DOHH2 (cell line): Measurements from ENCODE around the gene OR6N1.

Source experiments
- H3F3A ChIP-seq: fragments of 200-600 bp; sonication (generic), shearing (Covaris generic); 2 replicates; pipeline ENCODE4 v1.6.0; 2016; ENCODE audit warnings: antibody characterized with exemption, mild to moderate bottlenecking; ENCODE audit not compliant: control insufficient read depth, insufficient read depth
- H3K27ac ChIP-seq: fragments of 200-600 bp; sonication (generic); 2 replicates; pipeline ENCODE4 v1.5.1; 2014; ENCODE audit warnings: low read depth, mild to moderate bottlenecking, low read length, moderate library complexity
- H3K27me3 ChIP-seq: fragments of 200-600 bp; sonication (generic); 2 replicates; pipeline ENCODE4 v1.6.1; 2014; ENCODE audit warnings: mild to moderate bottlenecking, low read length, mixed read lengths; ENCODE audit not compliant: control insufficient read depth
- H3K36me3 ChIP-seq: fragments of 200-600 bp; sonication (generic); 2 replicates; pipeline ENCODE4 v1.6.1; 2014; ENCODE audit warnings: mild to moderate bottlenecking, low read length, moderate library complexity, mixed read lengths; ENCODE audit not compliant: control insufficient read depth
- H3K4me1 ChIP-seq: fragments of 200-600 bp; sonication (generic); 2 replicates; pipeline ENCODE4 v1.6.1; 2014; ENCODE audit warnings: mild to moderate bottlenecking, low read length, mixed read lengths; ENCODE audit not compliant: control insufficient read depth
- H3K4me2 ChIP-seq: fragments of 200-600 bp; sonication (generic); 2 replicates; pipeline ENCODE4 v1.6.0; 2014; ENCODE audit warnings: mild to moderate bottlenecking, low read length, moderate library complexity
- H3K4me3 ChIP-seq: fragments of 200-600 bp; sonication (generic); 2 replicates; pipeline ENCODE4 v1.5.1; 2014; ENCODE audit warnings: mild to moderate bottlenecking, low read length, mixed read lengths
- H3K79me2 ChIP-seq: fragments of 200-600 bp; sonication (generic); 2 replicates; pipeline ENCODE4 v1.6.1; 2014; ENCODE audit warnings: mild to moderate bottlenecking, low read length, mixed read lengths; ENCODE audit not compliant: control insufficient read depth
- H3K9me2 ChIP-seq: fragments of 200-600 bp; sonication (generic); replicated peaks from 2 replicates; pipeline ENCODE4 v1.6.1; 2014; ENCODE audit warnings: mild to moderate bottlenecking, low read length, mixed read lengths; ENCODE audit not compliant: control insufficient read depth
- H3K9me3 ChIP-seq: fragments of 200-600 bp; sonication (generic); 2 replicates; pipeline ENCODE4 v1.6.1; 2014; ENCODE audit warnings: antibody characterized with exemption, low read length, mixed read lengths; ENCODE audit not compliant: control insufficient read depth, insufficient read depth
- H4K20me1 ChIP-seq: fragments of 200-600 bp; sonication (generic); 2 replicates; pipeline ENCODE4 v1.6.0; 2014; ENCODE audit warnings: low read depth, mild to moderate bottlenecking, antibody characterized with exemption, low read length, moderate library complexity; ENCODE audit not compliant: control insufficient read depth, insufficient read depth
- EZH2phosphoT487 ChIP-seq: fragments of 200-600 bp; sonication (generic); IDR thresholded peaks from 2 replicates; pipeline ENCODE4 v1.6.1; 2017; ENCODE audit warnings: borderline replicate concordance, mild to moderate bottlenecking, antibody characterized with exemption, low read length, moderate library complexity, mixed read lengths
- TF ChIP-seq, protein P1 (sequence below): fragments of 200-600 bp; sonication (generic); IDR thresholded peaks from one replicate; pipeline ENCODE4 v1.5.1; 2014; ENCODE audit warnings: antibody characterized with exemption, mild to moderate bottlenecking, low read depth, low read length; ENCODE audit not compliant: poor library complexity, severe bottlenecking

OR6N1 gene

DNA sequence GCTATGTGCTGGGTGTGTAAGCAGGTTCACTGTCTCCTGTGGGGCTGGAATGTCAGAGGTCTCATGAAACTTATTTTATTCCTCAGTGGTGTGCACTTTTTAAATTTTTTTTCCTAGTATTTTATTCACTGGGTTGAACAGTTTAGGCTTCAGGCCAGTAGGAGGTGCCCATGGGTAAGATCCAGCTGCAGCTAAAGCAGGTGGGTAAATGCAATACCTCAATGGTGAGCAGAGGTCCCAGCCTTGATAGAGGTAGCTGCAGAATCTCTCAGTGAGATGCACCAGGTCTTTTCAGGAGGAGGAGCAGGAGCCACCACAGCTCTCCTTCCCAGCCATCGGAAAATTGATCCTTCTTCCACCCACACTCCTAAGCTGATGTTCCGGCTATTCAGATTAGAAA is 21.6 kb upstream of the OR6N1 start:
- no peaks in the 10 kb centered on the region for H3F3A ChIP-seq
- TF ChIP-seq EZH2phosphoT487: no peak
- TF ChIP-seq, protein P1, sequence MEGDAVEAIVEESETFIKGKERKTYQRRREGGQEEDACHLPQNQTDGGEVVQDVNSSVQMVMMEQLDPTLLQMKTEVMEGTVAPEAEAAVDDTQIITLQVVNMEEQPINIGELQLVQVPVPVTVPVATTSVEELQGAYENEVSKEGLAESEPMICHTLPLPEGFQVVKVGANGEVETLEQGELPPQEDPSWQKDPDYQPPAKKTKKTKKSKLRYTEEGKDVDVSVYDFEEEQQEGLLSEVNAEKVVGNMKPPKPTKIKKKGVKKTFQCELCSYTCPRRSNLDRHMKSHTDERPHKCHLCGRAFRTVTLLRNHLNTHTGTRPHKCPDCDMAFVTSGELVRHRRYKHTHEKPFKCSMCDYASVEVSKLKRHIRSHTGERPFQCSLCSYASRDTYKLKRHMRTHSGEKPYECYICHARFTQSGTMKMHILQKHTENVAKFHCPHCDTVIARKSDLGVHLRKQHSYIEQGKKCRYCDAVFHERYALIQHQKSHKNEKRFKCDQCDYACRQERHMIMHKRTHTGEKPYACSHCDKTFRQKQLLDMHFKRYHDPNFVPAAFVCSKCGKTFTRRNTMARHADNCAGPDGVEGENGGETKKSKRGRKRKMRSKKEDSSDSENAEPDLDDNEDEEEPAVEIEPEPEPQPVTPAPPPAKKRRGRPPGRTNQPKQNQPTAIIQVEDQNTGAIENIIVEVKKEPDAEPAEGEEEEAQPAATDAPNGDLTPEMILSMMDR: no peak
- H3K4me2 ChIP-seq: no peak overlapping the region

DNA sequence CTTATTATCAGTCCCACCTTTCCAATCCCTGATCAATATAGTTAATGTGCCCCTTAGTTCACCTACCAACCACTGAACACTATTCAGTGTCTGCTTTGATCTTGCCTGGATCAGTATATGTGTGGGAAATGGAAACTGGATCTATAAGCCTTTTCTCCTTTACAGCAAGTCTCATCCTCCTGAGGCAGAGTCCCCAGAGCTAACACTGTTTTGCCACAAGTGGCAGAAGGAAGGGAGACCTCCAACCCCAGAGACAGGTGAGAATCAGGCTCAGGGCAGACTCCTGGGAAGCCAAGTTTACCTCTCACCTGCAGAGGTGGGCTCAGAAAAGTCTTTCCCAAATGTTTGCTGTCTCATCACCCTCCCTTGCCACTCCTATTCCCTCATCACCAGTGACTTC is 9.1 kb upstream of the OR6N1 start, which contains the start of gene OR6N2:
OR6N2 (minus strand) TSS at position 101 of the 400 bp plus-strand sequence. CDS start 3,569 bp downstream, outside the sequence.
- Histone ChIP-seq H3K9me2 (no peaks in the 10 kb centered on the region), H3K4me2 (no peak within 1 kb of the TSS), H3F3A (no peaks in the 10 kb centered on the region), H3K27ac (no peak within 1 kb of the TSS), H3K27me3 (no peaks in the 10 kb centered on the region), H3K36me3 (no peaks in the 10 kb centered on the region), H3K4me1 (no peaks in the 10 kb centered on the region), H3K9me3 (no peaks in the 10 kb centered on the region), H3K79me2 (no peaks in the 10 kb centered on the region), H4K20me1 (no peaks in the 10 kb centered on the region), H3K4me3 (no peak within 1 kb of the TSS)
- TF ChIP-seq, protein P1: no peak
- no peak for TF ChIP-seq EZH2phosphoT487

More for the DNA sequence above, 21.6 kb upstream of the OR6N1 start:
- Histone ChIP-seq H3K9me3 (no peaks in the 10 kb centered on the region), H3K9me2 (no peaks in the 10 kb centered on the region), H3K27me3 (no peaks in the 10 kb centered on the region), H3K4me3 (no peak overlapping the region), H3K27ac (no peak overlapping the region), H3K36me3 (no peaks in the 10 kb centered on the region), H3K4me1 (no peaks in the 10 kb centered on the region), H4K20me1 (no peaks in the 10 kb centered on the region), H3K79me2 (no peaks in the 10 kb centered on the region)

DNA sequence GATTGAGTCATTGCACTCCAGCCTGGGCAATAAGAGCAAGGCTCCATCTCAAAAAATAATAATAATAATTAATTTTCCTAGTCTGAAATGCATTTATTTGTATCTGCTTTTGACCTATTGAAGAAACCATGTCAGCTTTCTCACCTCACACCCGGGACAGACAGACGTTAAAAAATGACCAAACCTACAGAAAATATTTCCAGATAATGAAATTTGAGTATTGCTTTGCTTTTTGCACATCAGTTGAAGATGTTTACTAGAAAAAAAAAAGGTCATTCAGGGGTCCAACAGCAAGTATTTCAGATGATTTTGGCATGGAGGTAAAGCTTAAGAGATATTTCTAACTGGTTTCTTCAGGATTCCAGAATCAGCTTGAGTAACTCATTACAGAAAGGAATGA is 17.6 kb downstream of the OR6N1 start, which contains the start of gene OR6K6:
OR6K6 (plus strand) TSS at position 301 of the 400 bp plus-strand sequence. CDS start 168 bp downstream, outside the sequence.
- TF ChIP-seq EZH2phosphoT487: no peak
- TF ChIP-seq, protein P1: no peak
- no peaks in the 10 kb centered on the region for H3K79me2 ChIP-seq
- H3K4me2 ChIP-seq: no peak within 1 kb of the TSS
- 0 out of 2 replicates have a peak, but pooled peaks cover 2% of the 10 kb centered on the region for H3K27me3 ChIP-seq
- no peak within 1 kb of the TSS for H3K27ac ChIP-seq
- no peaks in the 10 kb centered on the region for H4K20me1 ChIP-seq
- no peaks in the 10 kb centered on the region for H3F3A ChIP-seq
- no peaks in the 10 kb centered on the region for H3K9me2 ChIP-seq
- no peak within 1 kb of the TSS for H3K4me3 ChIP-seq
- no peaks in the 10 kb centered on the region for H3K9me3 ChIP-seq
- H3K36me3 ChIP-seq: no peaks in the 10 kb centered on the region
- no peaks in the 10 kb centered on the region for H3K4me1 ChIP-seq
